ENCODE data around the gene MAGED2. TPM values are rescaled to one million over a fixed set of nuclear protein-coding genes. Genes with fewer than 3 reads are reported as not detected.

The MAGED2 gene
- total and polyA plus RNA-seq, 2 donors (not counting 3 experiments of a cell fraction or from before 2014, with no cell fraction given) = 241 to 309 TPM

GRCh38 chrX:54808109-54808604 lies 612 bp downstream of the MAGED2 start:
- H3K27ac ChIP-seq (ENCODE audit: insufficient read depth, low read depth, low read length) = peak overlapping the region; percentile 23
- peaks cover 3 to 10% of the 10 kb centered on the region in 2 experiments for H3K27me3 ChIP-seq (ENCODE audit: control insufficient read depth in 2 of 2, insufficient read depth in 2 of 2, low read length in 2 of 2)
- ChIA-PET POLR2A (interaction anchor here (1.0 kb wide), 1 partner anchor 168 kb away, joined by 3 read pairs; no protein-coding TSS in a partner anchor), CTCF (no interaction called here)
- H3K4me3 ChIP-seq (replicated peaks in 1 of 3; ENCODE audit: insufficient read depth in 1 of 3, low read depth in 1 of 3, low read length in 3 of 3) = peak overlapping the region; percentile 43 to 83 (median 81)
- DNase-seq (ENCODE audit: low read depth, low spot score) (peak; percentile 58), FAIRE-seq (no peak)
- H3K4me1 ChIP-seq (ENCODE audit: control insufficient read depth, extremely low read depth, insufficient read depth, low read length) = peaks cover 5% of the 10 kb centered on the region
- intact Hi-C loops (cut with micrococcal nuclease) = loop anchor here (1.0 to 10.0 kb wide), 11 partner anchors 114 to 1754 kb away; partner anchors contain the start of genes APEX2, FAM120C, HUWE1 and PHF8
- H3K4me2 ChIP-seq (ENCODE audit: insufficient read depth, low read length) = peak overlapping the region; percentile 67
- dilution Hi-C loops (cut with MboI; ENCODE audit: extremely low pct_ligation_motif_present, low sequenced_read_pairs) = no loop called here
- peaks cover 18% of the 10 kb centered on the region for H3K79me2 ChIP-seq (ENCODE audit: control insufficient read depth, insufficient read depth, low read length)
- H3K9me3 ChIP-seq (replicated peaks; ENCODE audit: control insufficient read depth, insufficient read depth, low read length) = no peaks in the 10 kb centered on the region
- peak overlapping the region; percentile 64 for H3K9ac ChIP-seq (replicated peaks; ENCODE audit: extremely low read depth, insufficient read depth, low read length)
- peak overlapping the region; percentile 79 for H2AFZ ChIP-seq (ENCODE audit: low read depth, low read length)
- peaks cover 0 to 31% of the 10 kb centered on the region in 2 experiments for H3K36me3 ChIP-seq (ENCODE audit: control insufficient read depth in 2 of 2, extremely low read depth in 1 of 2, insufficient read depth in 2 of 2, low read length in 2 of 2)
- BruUV-seq (replicated peaks) = no TSS peak
- H3K9me1 ChIP-seq (replicated peaks; ENCODE audit: control insufficient read depth, extremely low read depth, insufficient read depth, low read length) = no peaks in the 10 kb centered on the region
- no peaks in the 10 kb centered on the region for H4K20me1 ChIP-seq (replicated peaks; ENCODE audit: control insufficient read depth, extremely low read depth, insufficient read depth, low read length)
- TF ChIP-seq EZH2 (IDR thresholded peaks at IDR 0.05; ENCODE audit: borderline replicate concordance, low read depth, low read length, severe bottlenecking) = no peak
- no peak for TF ChIP-seq POLR2A (IDR thresholded peaks at IDR 0.05; ENCODE audit: low read depth, low read length)
- TF ChIP-seq GATA2 (IDR thresholded peaks at IDR 0.05; ENCODE audit: insufficient read depth, insufficient read length, low read depth, low read length) = no peak
- TF ChIP-seq JUN (IDR thresholded peaks at IDR 0.05; ENCODE audit: borderline replicate concordance, insufficient read depth, insufficient read length, low read depth) = no peak
- no peak for TF ChIP-seq MAX (IDR thresholded peaks at IDR 0.05; ENCODE audit: insufficient read depth, insufficient read length)
- TF ChIP-seq POLR2AphosphoS5 (IDR thresholded peaks at IDR 0.05; ENCODE audit: insufficient read depth, low read depth, low read length) = no peak
- no peak for TF ChIP-seq FOS (IDR thresholded peaks at IDR 0.05; ENCODE audit: borderline replicate concordance, insufficient read depth, low read length)
- no peak for TF ChIP-seq CTCF (IDR thresholded peaks at IDR 0.05; ENCODE audit: extremely low read depth in 1 of 2, insufficient read depth in 1 of 2, low read depth in 1 of 2, low read length in 2 of 2)
- TF ChIP-seq MYC (IDR thresholded peaks at IDR 0.05; ENCODE audit: low read depth, low read length) = no peak
